Astrocyte (in vitro differentiated cells and primary cell): ENCODE data around the gene MOV10. TPM values are rescaled to one million over a fixed set of nuclear protein-coding genes. Genes with fewer than 3 reads are reported as not detected.

Experiments used
- DNase-seq: peaks from one replicate; pipeline ENCODE4 v3.0.0-alpha.2; 2010; ENCODE audit warnings: low read depth
- FAIRE-seq: peaks from 2 replicates; lab custom pipeline; 2011; peaks lifted over from hg19 to GRCh38; lab: Jason Lieb, UNC
- H2AFZ ChIP-seq: 2 replicates; pipeline ENCODE4 v1.6.0; 2012; ENCODE audit warnings: low read depth, low read length, inconsistent platforms
- H3K27ac ChIP-seq: 2 replicates; pipeline ENCODE4 v1.5.1; 2011; ENCODE audit warnings: low read depth, low read length, inconsistent platforms
- H3K27me3 ChIP-seq: 2 replicates; pipeline ENCODE4 v1.6.0; 2011; ENCODE audit warnings: low read length, inconsistent platforms; ENCODE audit not compliant: insufficient read depth
- H3K36me3 ChIP-seq: 2 replicates; pipeline ENCODE4 v1.5.1; 2011; ENCODE audit warnings: low read length, inconsistent platforms; ENCODE audit not compliant: insufficient read depth
- H3K4me1 ChIP-seq: 2 replicates; pipeline ENCODE4 v1.5.1; 2011; ENCODE audit warnings: low read length, inconsistent platforms; ENCODE audit not compliant: insufficient read depth
- H3K4me2 ChIP-seq: 2 replicates; pipeline ENCODE4 v1.6.0; 2012; ENCODE audit warnings: low read length, inconsistent platforms
- H3K4me3 ChIP-seq: 2 replicates; pipeline ENCODE4 v1.5.1; 2011; ENCODE audit warnings: low read depth, mild to moderate bottlenecking, low read length, inconsistent platforms; ENCODE audit not compliant: insufficient read depth
- H3K79me2 ChIP-seq: 2 replicates; pipeline ENCODE4 v1.6.0; 2012; ENCODE audit warnings: mild to moderate bottlenecking, low read length, inconsistent platforms; ENCODE audit not compliant: insufficient read depth
- H3K9ac ChIP-seq: 2 replicates; pipeline ENCODE4 v1.6.0; 2012; ENCODE audit warnings: mild to moderate bottlenecking, low read length, inconsistent platforms
- H3K9me3 ChIP-seq: 2 replicates; pipeline ENCODE4 v1.5.1; 2012; ENCODE audit warnings: low read depth, mild to moderate bottlenecking, low read length, inconsistent platforms; ENCODE audit not compliant: insufficient read depth
- H4K20me1 ChIP-seq: 2 replicates; pipeline ENCODE4 v1.6.0; 2012; ENCODE audit warnings: low read length, inconsistent platforms; ENCODE audit not compliant: insufficient read depth
- H3K27ac Mint-ChIP-seq: one replicate; pipeline ENCODE4 v1.8.0; 2021; ENCODE audit warnings: mild to moderate bottlenecking, mixed read lengths; ENCODE audit not compliant: unreplicated experiment
- H3K27me3 Mint-ChIP-seq: one replicate; pipeline ENCODE4 v1.8.0; 2021; ENCODE audit warnings: low read depth, mixed read lengths; ENCODE audit not compliant: unreplicated experiment
- H3K36me3 Mint-ChIP-seq: one replicate; pipeline ENCODE4 v1.8.0; 2021; ENCODE audit warnings: low read depth, mixed read lengths; ENCODE audit not compliant: unreplicated experiment
- H3K4me1 Mint-ChIP-seq: one replicate; pipeline ENCODE4 v1.8.0; 2021; ENCODE audit warnings: low read depth, mixed read lengths; ENCODE audit not compliant: unreplicated experiment
- H3K4me3 Mint-ChIP-seq: one replicate; pipeline ENCODE4 v1.8.0; 2021; ENCODE audit warnings: mild to moderate bottlenecking, moderate library complexity, mixed read lengths; ENCODE audit not compliant: unreplicated experiment
- H3K9me3 Mint-ChIP-seq: one replicate; pipeline ENCODE4 v1.8.0; 2021; ENCODE audit warnings: mild to moderate bottlenecking, mixed read lengths; ENCODE audit not compliant: unreplicated experiment
- EZH2 ChIP-seq: IDR thresholded peaks from 2 replicates; pipeline ENCODE4 v1.6.1; 2012; ENCODE audit warnings: mild to moderate bottlenecking, low read length, inconsistent platforms; ENCODE audit not compliant: insufficient read depth
- total RNA-seq: library from RNA; stranded (reverse); gene quantifications from 2 replicates; pipeline ENCODE4 v1.2.1, GENCODE V29; 2021
- TF ChIP-seq, protein P1 (sequence below): IDR thresholded peaks from 2 replicates; pipeline ENCODE4 v1.5.1; 2011; ENCODE audit warnings: low read depth, mild to moderate bottlenecking, inconsistent platforms, low read length, moderate library complexity; ENCODE audit not compliant: insufficient read depth

The MOV10 gene
- total RNA-seq, 1 donor from 2014 or later, result 121 TPM

DNA sequence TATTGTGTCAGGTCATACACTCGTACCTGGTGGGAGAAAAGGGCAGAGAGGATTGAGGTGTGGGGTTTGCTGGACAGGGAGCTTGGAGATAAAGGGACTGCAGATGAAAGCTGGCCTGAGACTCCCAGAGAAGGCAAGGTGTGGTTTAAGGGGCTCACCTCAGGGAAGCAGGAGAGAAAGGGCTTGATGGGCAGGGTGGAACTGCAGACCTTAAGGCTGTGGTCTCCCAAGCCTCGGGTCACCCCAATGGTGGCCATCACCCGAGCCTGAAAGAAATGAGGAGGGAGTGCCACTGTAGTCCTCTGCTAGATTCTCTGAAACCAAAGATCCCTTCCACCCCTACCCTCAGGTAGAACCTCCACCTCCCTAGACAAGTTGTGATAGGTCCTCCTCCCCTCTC is 36.1 kb downstream of the MOV10 start:
- no peak overlapping the region for H3K27ac ChIP-seq
- no peak for FAIRE-seq
- H3K27me3 ChIP-seq, result peaks cover 2% of the 10 kb centered on the region
- no peak overlapping the region for H3K9ac ChIP-seq
- H3K9me3 ChIP-seq, result no peaks in the 10 kb centered on the region
- H3K79me2 ChIP-seq, result peaks cover 13% of the 10 kb centered on the region
- H3K27ac Mint-ChIP-seq, result no peak overlapping the region
- no peak overlapping the region for H2AFZ ChIP-seq
- H3K4me3 ChIP-seq, result no peak overlapping the region
- DNase-seq, result no peak
- H3K4me2 ChIP-seq, result no peak overlapping the region
- TF ChIP-seq, protein P1, sequence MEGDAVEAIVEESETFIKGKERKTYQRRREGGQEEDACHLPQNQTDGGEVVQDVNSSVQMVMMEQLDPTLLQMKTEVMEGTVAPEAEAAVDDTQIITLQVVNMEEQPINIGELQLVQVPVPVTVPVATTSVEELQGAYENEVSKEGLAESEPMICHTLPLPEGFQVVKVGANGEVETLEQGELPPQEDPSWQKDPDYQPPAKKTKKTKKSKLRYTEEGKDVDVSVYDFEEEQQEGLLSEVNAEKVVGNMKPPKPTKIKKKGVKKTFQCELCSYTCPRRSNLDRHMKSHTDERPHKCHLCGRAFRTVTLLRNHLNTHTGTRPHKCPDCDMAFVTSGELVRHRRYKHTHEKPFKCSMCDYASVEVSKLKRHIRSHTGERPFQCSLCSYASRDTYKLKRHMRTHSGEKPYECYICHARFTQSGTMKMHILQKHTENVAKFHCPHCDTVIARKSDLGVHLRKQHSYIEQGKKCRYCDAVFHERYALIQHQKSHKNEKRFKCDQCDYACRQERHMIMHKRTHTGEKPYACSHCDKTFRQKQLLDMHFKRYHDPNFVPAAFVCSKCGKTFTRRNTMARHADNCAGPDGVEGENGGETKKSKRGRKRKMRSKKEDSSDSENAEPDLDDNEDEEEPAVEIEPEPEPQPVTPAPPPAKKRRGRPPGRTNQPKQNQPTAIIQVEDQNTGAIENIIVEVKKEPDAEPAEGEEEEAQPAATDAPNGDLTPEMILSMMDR, result no peak
- no peak for TF ChIP-seq EZH2
- H3K4me1 ChIP-seq, result peaks cover 25% of the 10 kb centered on the region
- H3K4me3 Mint-ChIP-seq, result no peak overlapping the region
- H3K4me1 Mint-ChIP-seq, result peaks cover 6% of the 10 kb centered on the region
- no peaks in the 10 kb centered on the region for H3K36me3 ChIP-seq
- peaks cover 5% of the 10 kb centered on the region for H4K20me1 ChIP-seq
- peaks cover 2% of the 10 kb centered on the region for H3K9me3 Mint-ChIP-seq
- peaks cover 5% of the 10 kb centered on the region for H3K27me3 Mint-ChIP-seq
- H3K36me3 Mint-ChIP-seq, result peaks cover 8% of the 10 kb centered on the region

DNA sequence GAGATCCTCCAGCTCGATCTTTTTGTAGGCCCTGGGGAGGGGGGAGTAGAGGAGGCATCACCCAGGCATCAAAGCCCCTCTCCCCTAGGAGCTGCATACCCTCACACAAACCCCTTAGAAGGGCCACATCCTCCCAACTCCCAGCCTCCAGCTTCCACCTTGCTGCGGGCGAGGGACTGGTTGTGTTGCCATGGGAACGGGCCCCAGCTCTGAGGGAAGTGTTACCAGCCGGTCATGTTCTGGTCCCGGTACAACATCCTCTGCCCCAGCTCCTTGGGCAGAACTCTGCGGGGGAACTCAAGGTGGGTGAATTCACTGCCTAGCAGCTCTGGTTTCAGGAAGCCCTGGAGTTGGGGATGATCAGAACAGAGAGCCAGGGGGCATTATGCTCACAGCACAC is 36.6 kb downstream of the MOV10 start:
- Mint-ChIP-seq H3K36me3 (peaks cover 7% of the 10 kb centered on the region), H3K27ac (no peak overlapping the region), H3K4me3 (no peak overlapping the region), H3K4me1 (peaks cover 9% of the 10 kb centered on the region), H3K27me3 (peaks cover 5% of the 10 kb centered on the region), H3K9me3 (peaks cover 2% of the 10 kb centered on the region)
- Histone ChIP-seq H4K20me1 (peaks cover under 1% of the 10 kb centered on the region), H2AFZ (no peak overlapping the region), H3K27ac (no peak overlapping the region), H3K27me3 (peaks cover 2% of the 10 kb centered on the region), H3K4me3 (no peak overlapping the region), H3K4me2 (no peak overlapping the region), H3K9me3 (no peaks in the 10 kb centered on the region), H3K79me2 (peaks cover 9% of the 10 kb centered on the region), H3K36me3 (no peaks in the 10 kb centered on the region), H3K4me1 (peaks cover 26% of the 10 kb centered on the region), H3K9ac (no peak overlapping the region)
- DNase-seq, result no peak
- no peak for TF ChIP-seq EZH2
- TF ChIP-seq, protein P1, result no peak
- FAIRE-seq, result no peak

DNA sequence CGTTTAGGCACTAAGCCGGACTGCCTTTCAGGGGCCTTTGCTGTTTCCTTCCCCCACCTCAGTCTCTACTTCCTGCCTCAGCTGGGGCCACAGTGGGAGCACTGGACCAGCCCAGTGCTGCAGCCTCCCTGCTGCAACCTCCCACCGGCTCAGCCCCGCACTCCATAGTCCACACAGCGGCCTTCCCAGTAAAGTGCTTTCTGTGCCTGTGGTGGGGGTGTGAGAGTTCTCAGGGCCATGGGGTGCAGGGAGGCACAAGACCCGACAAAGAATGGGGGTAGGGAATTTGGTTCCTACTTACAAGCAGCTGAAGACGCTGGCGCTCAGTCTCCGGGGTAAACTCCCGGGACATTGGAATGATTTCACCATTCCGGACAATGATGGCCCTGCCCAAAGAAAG is 37.2 kb downstream of the MOV10 start:
- H3K9ac ChIP-seq, result no peak overlapping the region
- no peak overlapping the region for H3K4me3 ChIP-seq
- peaks cover 5% of the 10 kb centered on the region for H3K27me3 Mint-ChIP-seq
- DNase-seq (no peak), FAIRE-seq (no peak)
- H3K4me1 ChIP-seq, result peaks cover 27% of the 10 kb centered on the region
- H3K27me3 ChIP-seq, result peaks cover 2% of the 10 kb centered on the region
- H3K79me2 ChIP-seq, result peaks cover 3% of the 10 kb centered on the region
- no peak overlapping the region for H3K27ac ChIP-seq
- no peak overlapping the region for H3K4me2 ChIP-seq
- no peaks in the 10 kb centered on the region for H3K9me3 ChIP-seq
- peaks cover 7% of the 10 kb centered on the region for H3K36me3 Mint-ChIP-seq
- TF ChIP-seq, protein P1, result no peak
- no peak for TF ChIP-seq EZH2
- H4K20me1 ChIP-seq, result no peaks in the 10 kb centered on the region
- peaks cover 2% of the 10 kb centered on the region for H3K9me3 Mint-ChIP-seq
- H3K4me1 Mint-ChIP-seq, result peaks cover 12% of the 10 kb centered on the region
- no peak overlapping the region for H3K27ac Mint-ChIP-seq
- H3K4me3 Mint-ChIP-seq, result no peak overlapping the region
- no peaks in the 10 kb centered on the region for H3K36me3 ChIP-seq
- H2AFZ ChIP-seq, result no peak overlapping the region
